HTR-8/SVneo (cell line): ENCODE data around the gene ARHGAP22.

Experiments used
- DNase-seq: peaks from one replicate; pipeline ENCODE4 v3.0.0; 2011; ENCODE audit warnings: low spot score, mixed read lengths; ENCODE audit not compliant: insufficient read length
- FAIRE-seq: peaks from 2 replicates; lab custom pipeline; 2011; peaks lifted over from hg19 to GRCh38; lab: Jason Lieb, UNC

The ARHGAP22 gene

GRCh38 chr10:48457949-48458661, 146.8 kb downstream of the ARHGAP22 start:
- no peak for DNase-seq
- no peak for FAIRE-seq

GRCh38 chr10:48456808-48457761, 147.8 kb downstream of the ARHGAP22 start:
- DNase-seq: no peak

GRCh38 chr10:48456361-48456804, 148.5 kb downstream of the ARHGAP22 start:
- DNase-seq (no peak), FAIRE-seq (no peak)

More at GRCh38 chr10:48456808-48457761, 147.8 kb downstream of the ARHGAP22 start:
- no peak for FAIRE-seq

GRCh38 chr10:48455392-48456151, 149.3 kb downstream of the ARHGAP22 start:
- no peak for FAIRE-seq
- DNase-seq: no peak

- FAIRE-seq (no peak), DNase-seq (no peak)
Measured at GRCh38 chr10:48455055-48455391, 149.8 kb downstream of the ARHGAP22 start.

GRCh38 chr10:48454302-48455054, 150.4 kb downstream of the ARHGAP22 start:
- FAIRE-seq (no peak), DNase-seq (no peak)

GRCh38 chr10:48453451-48454301, 151.2 kb downstream of the ARHGAP22 start:
- DNase-seq (no peak), FAIRE-seq (no peak)

GRCh38 chr10:48452879-48453412, 151.9 kb downstream of the ARHGAP22 start:
- DNase-seq: no peak
- FAIRE-seq: no peak

- DNase-seq (no peak), FAIRE-seq (no peak)
Measured at GRCh38 chr10:48451969-48452878, 152.6 kb downstream of the ARHGAP22 start.

GRCh38 chr10:48450741-48451466, 154.0 kb downstream of the ARHGAP22 start:
- FAIRE-seq (no peak), DNase-seq (no peak)

GRCh38 chr10:48450233-48450740, 154.6 kb downstream of the ARHGAP22 start:
- DNase-seq (no peak), FAIRE-seq (no peak)

- DNase-seq (no peak), FAIRE-seq (no peak)
Measured at GRCh38 chr10:48449501-48450232, 155.2 kb downstream of the ARHGAP22 start.

- DNase-seq (no peak), FAIRE-seq (no peak)
Measured at GRCh38 chr10:48448796-48449195, 156.1 kb downstream of the ARHGAP22 start.

GRCh38 chr10:48447356-48448215, 157.3 kb downstream of the ARHGAP22 start:
- no peak for DNase-seq
- FAIRE-seq: no peak

- peak; percentile 13 for FAIRE-seq
Measured at GRCh38 chr10:48446785-48447184, 158.1 kb downstream of the ARHGAP22 start.

More at GRCh38 chr10:48446785-48447184, 158.1 kb downstream of the ARHGAP22 start:
- DNase-seq: no peak
